Activated T-cell treated with anti-CD3 and anti-CD28 coated beads, Interleukin-2, amount 50 U/mL, for 24 hours (primary cell): ENCODE measurements around the gene GNGT1.

Experiments used
- DNase-seq: peaks from one replicate; pipeline ENCODE4 v3.0.0-alpha.2; 2020
- H3K27ac Mint-ChIP-seq: 2 replicates; pipeline ENCODE4 v1.8.0; 2020; ENCODE audit warnings: mild to moderate bottlenecking, mixed read lengths
- H3K27me3 Mint-ChIP-seq: 2 replicates; pipeline ENCODE4 v1.8.0; 2020; ENCODE audit warnings: mixed read lengths
- H3K36me3 Mint-ChIP-seq: 2 replicates; pipeline ENCODE4 v1.8.0; 2020; ENCODE audit warnings: low read depth, mixed read lengths
- H3K4me1 Mint-ChIP-seq: 2 replicates; pipeline ENCODE4 v1.8.0; 2020; ENCODE audit warnings: low read depth, mixed read lengths
- H3K4me3 Mint-ChIP-seq: 2 replicates; pipeline ENCODE4 v1.8.0; 2020; ENCODE audit warnings: mild to moderate bottlenecking, moderate library complexity, mixed read lengths
- H3K9me3 Mint-ChIP-seq: 2 replicates; pipeline ENCODE4 v1.8.0; 2020; ENCODE audit warnings: mixed read lengths

The GNGT1 gene

DNA sequence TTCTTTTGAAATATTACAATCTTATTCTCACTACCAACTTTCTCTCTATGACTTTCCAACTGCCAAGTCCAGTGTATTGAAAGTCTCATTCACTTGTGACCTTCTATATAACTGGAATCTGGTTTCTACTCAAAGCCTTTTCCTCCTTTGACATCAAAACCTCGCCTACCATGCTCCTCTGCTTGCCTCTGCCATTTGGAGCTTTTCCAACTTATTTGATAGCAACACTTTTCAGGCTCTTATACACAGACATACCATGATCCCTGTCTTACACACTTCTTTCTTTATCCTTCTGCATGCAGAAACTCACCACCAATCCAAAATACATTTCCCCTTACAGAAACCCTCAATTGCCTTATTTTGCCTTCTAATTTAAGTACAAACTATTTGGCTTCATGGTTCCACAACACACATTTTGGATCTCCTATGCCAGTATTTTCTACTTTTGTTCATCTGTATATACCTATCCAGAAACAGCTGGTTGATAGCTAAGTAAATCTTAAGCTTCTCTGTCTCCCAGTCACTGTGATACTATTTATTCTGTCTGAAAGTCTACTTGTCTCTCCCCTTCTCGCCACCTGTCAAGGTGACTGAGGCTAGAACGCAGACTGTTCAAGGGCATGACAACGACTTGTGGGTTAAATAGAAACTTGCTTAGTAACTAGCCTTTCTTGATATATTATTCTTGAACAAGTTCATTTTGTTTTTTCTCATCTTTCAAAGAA lies 37.6 kb downstream of the GNGT1 start:
- Mint-ChIP-seq H3K27ac (no peak overlapping the region), H3K4me1 (no peaks in the 10 kb centered on the region), H3K4me3 (no peak overlapping the region), H3K9me3 (no peaks in the 10 kb centered on the region), H3K36me3 (no peaks in the 10 kb centered on the region), H3K27me3 (peaks cover 7% of the 10 kb centered on the region)
- no peak for DNase-seq

DNA sequence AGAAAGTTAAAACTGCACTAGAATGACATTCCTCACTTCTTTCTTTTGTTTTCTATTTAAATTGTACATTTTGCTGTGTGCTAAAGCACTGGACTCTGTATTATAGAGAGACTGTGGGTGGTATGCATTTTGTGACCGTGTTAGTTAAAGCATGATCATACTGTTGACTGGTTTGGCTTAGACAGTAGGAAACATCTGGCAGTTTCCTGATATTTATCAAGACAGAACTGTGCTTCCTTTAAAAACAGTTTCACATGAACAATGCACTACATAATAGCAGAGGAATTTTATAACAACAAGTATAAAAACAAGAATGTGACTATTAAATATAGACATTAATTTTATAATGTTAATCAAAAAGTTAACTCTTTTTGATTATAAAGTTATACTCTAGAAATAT lies 38.3 kb downstream of the GNGT1 start:
- Mint-ChIP-seq H3K36me3 (no peaks in the 10 kb centered on the region), H3K4me3 (no peak overlapping the region), H3K4me1 (no peaks in the 10 kb centered on the region), H3K27me3 (peaks cover 6% of the 10 kb centered on the region), H3K9me3 (no peaks in the 10 kb centered on the region), H3K27ac (no peak overlapping the region)
- DNase-seq: no peak

GRCh38 chr7:93945083-93945482 lies 38.7 kb downstream of the GNGT1 start:
- H3K9me3 Mint-ChIP-seq: no peaks in the 10 kb centered on the region
- H3K27ac Mint-ChIP-seq: no peak overlapping the region

GRCh38 chr7:93945756-93946535 lies 39.6 kb downstream of the GNGT1 start:
- no peaks in the 10 kb centered on the region for H3K36me3 Mint-ChIP-seq
- no peak overlapping the region for H3K4me3 Mint-ChIP-seq
- H3K27ac Mint-ChIP-seq: no peak overlapping the region
- DNase-seq: no peak
- H3K27me3 Mint-ChIP-seq: no peaks in the 10 kb centered on the region
- H3K4me1 Mint-ChIP-seq: no peaks in the 10 kb centered on the region
- H3K9me3 Mint-ChIP-seq: no peaks in the 10 kb centered on the region

More at GRCh38 chr7:93945083-93945482, 38.7 kb downstream of the GNGT1 start:
- DNase-seq: no peak
- Mint-ChIP-seq H3K4me1 (no peaks in the 10 kb centered on the region), H3K36me3 (no peaks in the 10 kb centered on the region), H3K4me3 (no peak overlapping the region), H3K27me3 (peaks cover 2% of the 10 kb centered on the region)

GRCh38 chr7:93948106-93948505 lies 41.7 kb downstream of the GNGT1 start:
- Mint-ChIP-seq H3K36me3 (no peaks in the 10 kb centered on the region), H3K4me3 (no peak overlapping the region), H3K27me3 (no peaks in the 10 kb centered on the region), H3K9me3 (no peaks in the 10 kb centered on the region), H3K4me1 (no peaks in the 10 kb centered on the region), H3K27ac (no peak overlapping the region)
- no peak for DNase-seq

DNA sequence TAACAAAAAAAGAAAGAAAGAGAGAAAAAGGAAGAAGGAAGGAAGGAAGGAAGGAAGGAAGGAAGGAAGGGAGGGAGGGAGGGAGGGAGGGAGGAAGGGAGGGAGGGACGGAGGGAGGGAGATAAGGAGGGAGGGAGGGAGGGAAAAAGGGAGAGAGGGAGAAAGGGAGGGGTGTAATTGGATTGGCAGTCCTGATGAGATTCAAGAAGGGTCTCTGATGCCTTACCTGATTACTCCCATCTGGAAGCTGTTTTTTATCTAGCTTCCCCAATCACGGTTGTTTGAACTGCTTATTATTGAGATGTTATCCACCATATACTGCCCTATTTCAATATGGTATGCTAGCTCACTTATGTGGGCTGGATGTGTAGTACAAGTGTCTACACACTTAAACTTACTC lies 42.5 kb downstream of the GNGT1 start:
- DNase-seq: no peak
- Mint-ChIP-seq H3K4me1 (no peaks in the 10 kb centered on the region), H3K4me3 (no peak overlapping the region), H3K27ac (no peak overlapping the region), H3K36me3 (no peaks in the 10 kb centered on the region), H3K9me3 (no peaks in the 10 kb centered on the region), H3K27me3 (no peaks in the 10 kb centered on the region)

DNA sequence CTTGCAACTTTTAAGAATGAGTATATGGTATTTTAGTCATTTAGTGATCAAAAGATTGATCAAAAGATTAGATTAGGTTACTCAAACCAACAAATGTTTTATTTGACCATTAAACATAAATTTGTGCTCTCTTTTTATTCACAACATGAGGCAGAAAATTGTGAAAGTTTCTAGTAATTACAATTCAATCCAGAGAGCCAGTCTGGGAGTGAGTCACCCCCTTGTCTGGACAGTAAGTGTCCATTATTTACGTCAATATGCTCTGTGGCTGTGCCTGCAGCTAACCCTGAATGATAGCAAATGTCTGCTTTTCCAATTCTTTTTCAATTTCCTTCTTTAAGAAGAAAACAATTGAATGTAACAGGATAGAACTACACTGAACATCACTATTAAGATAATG lies 43.1 kb downstream of the GNGT1 start:
- H3K27me3 Mint-ChIP-seq: no peaks in the 10 kb centered on the region
- no peaks in the 10 kb centered on the region for H3K4me1 Mint-ChIP-seq
- no peak overlapping the region for H3K4me3 Mint-ChIP-seq
- H3K27ac Mint-ChIP-seq: no peak overlapping the region
- no peaks in the 10 kb centered on the region for H3K9me3 Mint-ChIP-seq
- DNase-seq: no peak
- H3K36me3 Mint-ChIP-seq: no peaks in the 10 kb centered on the region

DNA sequence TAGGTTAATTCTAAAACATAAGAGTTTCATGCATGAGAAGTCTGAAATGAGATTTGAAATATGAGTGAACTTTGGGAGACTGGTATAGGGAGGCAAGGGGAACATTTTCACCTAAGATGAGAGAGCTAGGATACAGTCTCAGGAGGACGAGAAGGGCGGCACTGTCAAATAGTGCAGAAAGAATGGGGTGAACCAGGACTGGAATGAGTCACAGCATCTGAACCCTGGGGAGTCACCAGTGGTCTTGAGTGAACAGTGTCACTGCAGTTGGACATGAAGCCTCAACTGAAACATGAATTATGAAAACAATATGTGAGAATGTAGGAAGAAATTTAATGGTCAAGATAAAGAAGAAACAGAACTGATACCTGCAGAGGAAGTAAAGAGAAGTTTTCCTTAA lies 48.9 kb downstream of the GNGT1 start:
- no peaks in the 10 kb centered on the region for H3K27me3 Mint-ChIP-seq
- H3K4me3 Mint-ChIP-seq: no peak overlapping the region
- no peak for DNase-seq
- no peaks in the 10 kb centered on the region for H3K4me1 Mint-ChIP-seq
- no peak overlapping the region for H3K27ac Mint-ChIP-seq
- H3K36me3 Mint-ChIP-seq: no peaks in the 10 kb centered on the region
- no peaks in the 10 kb centered on the region for H3K9me3 Mint-ChIP-seq

GRCh38 chr7:93957767-93958166 lies 51.4 kb downstream of the GNGT1 start:
- Mint-ChIP-seq H3K4me1 (no peaks in the 10 kb centered on the region), H3K27ac (no peak overlapping the region), H3K4me3 (no peak overlapping the region), H3K9me3 (no peaks in the 10 kb centered on the region), H3K27me3 (no peaks in the 10 kb centered on the region), H3K36me3 (no peaks in the 10 kb centered on the region)
- DNase-seq: no peak

DNA sequence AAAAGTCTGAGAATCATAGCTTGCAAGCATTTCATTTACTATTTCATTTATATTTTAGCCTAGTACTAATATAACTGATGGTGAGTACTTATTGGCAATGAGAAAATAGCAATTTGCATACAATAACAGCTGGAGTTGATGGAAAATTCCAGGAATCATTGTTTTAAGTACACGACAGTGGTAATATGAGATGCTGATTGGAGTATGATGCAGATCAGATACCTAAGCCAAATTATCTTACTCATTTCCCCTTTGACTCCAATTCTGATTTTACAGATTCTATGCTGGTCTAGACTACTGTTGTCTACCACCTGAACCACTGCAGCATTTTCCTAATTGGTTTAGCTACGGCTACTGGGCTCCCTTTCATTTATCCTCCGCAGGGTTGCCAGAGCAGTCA lies 51.8 kb downstream of the GNGT1 start:
- Mint-ChIP-seq H3K4me1 (no peaks in the 10 kb centered on the region), H3K27ac (no peak overlapping the region), H3K36me3 (no peaks in the 10 kb centered on the region), H3K4me3 (no peak overlapping the region), H3K9me3 (no peaks in the 10 kb centered on the region), H3K27me3 (no peaks in the 10 kb centered on the region)
- DNase-seq: no peak

DNA sequence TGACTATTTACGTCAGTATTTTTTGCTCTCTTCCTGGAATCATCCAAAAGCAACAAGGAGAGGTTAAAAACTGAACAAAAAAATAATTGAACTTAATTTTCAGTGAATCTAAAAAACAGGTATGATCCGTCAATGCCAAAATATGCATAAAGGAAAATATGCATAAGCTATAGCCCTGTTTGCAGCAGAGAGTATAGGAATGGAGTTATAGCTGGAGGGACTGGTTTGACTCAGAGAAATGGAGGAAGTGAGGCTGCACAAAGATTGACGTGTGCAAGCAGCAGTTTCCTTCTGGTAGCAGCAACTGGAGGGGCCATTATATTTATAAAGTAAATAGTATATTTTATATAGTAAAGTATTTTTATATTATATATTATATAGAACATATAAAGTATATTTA lies 52.3 kb downstream of the GNGT1 start:
- Mint-ChIP-seq H3K4me3 (no peak overlapping the region), H3K27me3 (no peaks in the 10 kb centered on the region), H3K9me3 (no peaks in the 10 kb centered on the region), H3K4me1 (no peaks in the 10 kb centered on the region), H3K36me3 (no peaks in the 10 kb centered on the region), H3K27ac (no peak overlapping the region)
- DNase-seq: no peak
